GM12878 (cell line): ENCODE data around the gene SESN1. TPM values are rescaled to one million over a fixed set of nuclear protein-coding genes. Genes with fewer than 3 reads are reported as not detected.

Experiments used
- ATAC-seq: fragments of 200-7000 bp; cut with Tn5 transposase; 3 replicates; pipeline ENCODE4 v1.9.1; 2020; ENCODE audit warnings: mild to moderate bottlenecking, moderate library complexity
- BruUV-seq: library from RNA; stranded (reverse); fragments of 400-500 nt; replicated peaks from 2 replicates; lab custom pipeline; 2021; lab: Mats Ljungman, UMichigan
- CTCF ChIA-PET: fragments of 300-600 bp; sonication (Branson Sonifier 250); formaldehyde crosslinking; extraction: SDS; loops from one replicate; lab custom pipeline; 2021; ENCODE audit warnings: inconsistent platforms; lab: Yijun Ruan, JAX
- POLR2A ChIA-PET: fragments of 350-600 bp; formaldehyde crosslinking; extraction: SDS; loops from one replicate; lab custom pipeline; 2021; ENCODE audit warnings: inconsistent platforms; lab: Charles Lee
- RAD21 ChIA-PET: fragments of 300-600 bp; sonication (Branson Sonifier 250); formaldehyde crosslinking; loops from one replicate; lab custom pipeline; 2023; ENCODE audit warnings: antibody characterized with exemption; ENCODE audit not compliant: unreplicated experiment; lab: Charles Lee
- SMC1A ChIA-PET: fragments of 300-600 bp; sonication (Branson Sonifier 250); formaldehyde crosslinking; loops from one replicate; lab custom pipeline; 2023; ENCODE audit not compliant: unreplicated experiment, uncharacterized antibody; lab: Charles Lee
- DNase-seq: peaks from one replicate; pipeline ENCODE4 v3.0.0-alpha.2; 2011; ENCODE audit warnings: low read depth, low spot score
- FAIRE-seq: peaks from 3 replicates; lab custom pipeline; 2011; peaks lifted over from hg19 to GRCh38; lab: Jason Lieb, UNC
- H2AFZ ChIP-seq: 2 replicates; pipeline ENCODE4 v1.6.0; 2011; ENCODE audit warnings: low read depth, low read length, control low read depth; ENCODE audit not compliant: control insufficient read depth
- H3K27ac ChIP-seq: 2 replicates; pipeline ENCODE4 v1.5.1; 2011; ENCODE audit warnings: control low read depth; ENCODE audit not compliant: control insufficient read depth, insufficient read depth
- H3K27me3 ChIP-seq, 2 experiments: replicated peaks in 1 of 2; 2 replicates each; pipeline versions ENCODE4 v1.6.0 to v1.6.1; 2011; ENCODE audit warnings: low read length in 1 of 2; ENCODE audit not compliant: control insufficient read depth in 2 of 2, insufficient read depth in 2 of 2
- H3K36me3 ChIP-seq, 2 experiments: 2 replicates each; pipeline ENCODE4 v1.5.1; 2011; ENCODE audit warnings: low read length in 1 of 2; ENCODE audit not compliant: control insufficient read depth in 2 of 2, insufficient read depth in 2 of 2
- H3K4me1 ChIP-seq: 2 replicates; pipeline ENCODE4 v1.6.1; 2011; ENCODE audit warnings: mild to moderate bottlenecking, low read length, moderate library complexity, mixed read lengths; ENCODE audit not compliant: control insufficient read depth, insufficient read depth
- H3K4me2 ChIP-seq: 2 replicates; pipeline ENCODE4 v1.6.0; 2011; ENCODE audit warnings: control low read depth; ENCODE audit not compliant: control insufficient read depth, insufficient read depth
- H3K4me3 ChIP-seq: fragments of 200-600 bp; sonication (generic); 2 replicates; pipeline ENCODE4 v1.5.1; 2016
- H3K79me2 ChIP-seq: 2 replicates; pipeline ENCODE4 v1.6.0; 2011; ENCODE audit warnings: low read length; ENCODE audit not compliant: control insufficient read depth, insufficient read depth
- H3K9ac ChIP-seq: 2 replicates; pipeline ENCODE4 v1.8.0; 2011; ENCODE audit warnings: low read length, control low read depth, mixed read lengths; ENCODE audit not compliant: control insufficient read depth, insufficient read depth
- H3K9me3 ChIP-seq: replicated peaks from 3 replicates; pipeline ENCODE4 v1.5.1; 2011; ENCODE audit warnings: mild to moderate bottlenecking, low read length; ENCODE audit not compliant: control insufficient read depth, insufficient read depth
- H4K20me1 ChIP-seq: 2 replicates; pipeline ENCODE4 v1.6.0; 2011; ENCODE audit not compliant: control insufficient read depth, insufficient read depth
- ATF7 ChIP-seq: fragments of 450-650 bp; IDR thresholded peaks from 2 replicates; pipeline ENCODE4 v1.6.1; 2016; ENCODE audit warnings: low read depth, mild to moderate bottlenecking
- BMI1 ChIP-seq: fragments of 450-650 bp; IDR thresholded peaks from 2 replicates; pipeline ENCODE4 v1.6.1; 2016; ENCODE audit warnings: mild to moderate bottlenecking, moderate library complexity, borderline replicate concordance
- CREB1 ChIP-seq: IDR thresholded peaks from 2 replicates; pipeline ENCODE4 v1.6.1; 2012; ENCODE audit warnings: low read depth, mild to moderate bottlenecking, inconsistent platforms
- E2F8 ChIP-seq: fragments of 450-650 bp; IDR thresholded peaks from 2 replicates; pipeline ENCODE4 v1.6.1; 2018; ENCODE audit warnings: mild to moderate bottlenecking, low read depth, moderate library complexity; ENCODE audit not compliant: partially characterized antibody
- FOXM1 ChIP-seq: IDR thresholded peaks from 2 replicates; pipeline ENCODE4 v1.6.1; 2012; ENCODE audit warnings: low read depth, mild to moderate bottlenecking, inconsistent platforms, low read length, moderate library complexity
- GABPA ChIP-seq: IDR thresholded peaks from 2 replicates; pipeline ENCODE4 v1.6.1; 2014; ENCODE audit warnings: antibody characterized with exemption, low read depth, mild to moderate bottlenecking, inconsistent platforms
- IKZF1 ChIP-seq: fragments of 450-650 bp; conservative IDR thresholded peaks from 2 replicates; pipeline ENCODE4 v1.6.1; 2017; ENCODE audit warnings: antibody characterized with exemption, mild to moderate bottlenecking
- JUNB ChIP-seq: IDR thresholded peaks from 2 replicates; pipeline ENCODE4 v1.6.1; 2016; ENCODE audit warnings: antibody characterized with exemption, mild to moderate bottlenecking
- KAT2A ChIP-seq: conservative IDR thresholded peaks from 2 replicates; pipeline ENCODE4 v1.6.1; 2011; ENCODE audit warnings: low read depth, low read length; ENCODE audit not compliant: control insufficient read depth
- LARP7 ChIP-seq: fragments of 450-650 bp; IDR thresholded peaks from 2 replicates; pipeline ENCODE4 v1.6.1; 2017; ENCODE audit warnings: mild to moderate bottlenecking
- MEF2A ChIP-seq: IDR thresholded peaks from 2 replicates; pipeline ENCODE4 v1.6.1; 2011; ENCODE audit warnings: low read depth, mild to moderate bottlenecking, low read length, moderate library complexity; ENCODE audit not compliant: insufficient read depth
- MEF2B ChIP-seq: fragments of 450-650 bp; IDR thresholded peaks from 2 replicates; pipeline ENCODE4 v1.6.1; 2018; ENCODE audit warnings: mild to moderate bottlenecking, moderate library complexity; ENCODE audit not compliant: partially characterized antibody, poor library complexity, severe bottlenecking
- NFIC ChIP-seq: IDR thresholded peaks from 2 replicates; pipeline ENCODE4 v1.6.1; 2012; ENCODE audit warnings: low read depth, mild to moderate bottlenecking, inconsistent platforms, low read length, moderate library complexity
- PAX5 ChIP-seq: IDR thresholded peaks from 2 replicates; pipeline ENCODE4 v1.6.1; 2011; ENCODE audit warnings: low read depth, low read length, borderline replicate concordance
- POU2F2 ChIP-seq: IDR thresholded peaks from 3 replicates; pipeline ENCODE4 v1.6.1; 2011; ENCODE audit warnings: low read depth, mild to moderate bottlenecking, low read length, borderline replicate concordance
- RUNX3 ChIP-seq: IDR thresholded peaks from 2 replicates; pipeline ENCODE4 v1.6.1; 2012; ENCODE audit warnings: low read length, inconsistent platforms
- SREBF1 ChIP-seq: IDR thresholded peaks from 2 replicates; pipeline ENCODE4 v1.6.1; 2012; ENCODE audit warnings: mild to moderate bottlenecking, low read length
- STAT3 ChIP-seq: IDR thresholded peaks from 2 replicates; pipeline ENCODE4 v1.6.1; 2011; ENCODE audit warnings: low read depth, low read length, improper control_type of control experiment
- TBL1XR1 ChIP-seq: IDR thresholded peaks from 2 replicates; pipeline ENCODE4 v1.6.1; 2012; ENCODE audit warnings: low read depth, low read length, improper control_type of control experiment
- ZSCAN29 ChIP-seq: fragments of 450-650 bp; IDR thresholded peaks from 2 replicates; pipeline ENCODE4 v1.6.1; 2017; ENCODE audit warnings: mild to moderate bottlenecking, moderate library complexity
- WGBS: methylation state at CpG from one replicate; pipeline ENCODE4 v1.1.6; 2016; ENCODE audit warnings: low lambda C conversion rate; ENCODE audit not compliant: insufficient replicate concordance, insufficient coverage; ENCODE audit errors: missing lambda C conversion rate; 5-methylcytosine and 5-hydroxymethylcytosine counted together
- in situ Hi-C: fragments of 300-500 bp; cut with MboI; formaldehyde crosslinking; loops from 9 replicates; pipeline ENCODE4 v1.14.3; 2018; ENCODE audit warnings: mixed read lengths
- intact Hi-C: fragments of 100-400 bp; cut with micrococcal nuclease; formaldehyde crosslinking; loops from one replicate; pipeline ENCODE4 v1.14.2; 2022; ENCODE audit not compliant: unreplicated experiment
- polyA plus RNA-seq, 11 experiments: library from polyadenylated mRNA; depleted of rRNA in 4 of 11; unstranded in 6 of 11; stranded (reverse) in 5 of 11; fragments of >200 nt; fragmentation: Nextera tagmentation in 4 of 11; fragmentation: Illumina TruSeq in 1 of 11; extraction: Ambion mirVana in 4 of 11; extraction: Trizol in 1 of 11; gene quantifications; 1 replicate in 1 of 11; 2 replicates in 10 of 11; pipeline versions ENCODE4 v1.2.1 to v1.2.3, GENCODE V29; 2011 to 2016; ENCODE audit warnings: inconsistent platforms in 2 of 11, missing spikeins in 2 of 11, low read depth in 1 of 11
- total RNA-seq, 4 experiments: library from RNA; depleted of rRNA in 3 of 4; stranded (reverse); fragments of >200 nt in 3 of 4; fragmentation: Illumina TruSeq in 1 of 4; extraction: Trizol in 1 of 4; gene quantifications; 2 replicates each; pipeline versions ENCODE4 v1.2.1 to v1.2.3, GENCODE V29; 2013 to 2021
- TF ChIP-seq, protein P1 (sequence below): IDR thresholded peaks from 2 replicates; pipeline ENCODE4 v1.6.1; 2012; ENCODE audit warnings: low read length, inconsistent platforms

The SESN1 gene
- total and polyA plus RNA-seq, 10 of the 15 experiments (the other 5 are each of a cell fraction or from before 2014, with no cell fraction given) = 1.3 to 13.0 (median 3.3) TPM

- TF ChIP-seq KAT2A (no peak), ATF7 (peak; percentile 56), ZSCAN29 (no peak), TBL1XR1 (no peak), STAT3 (no peak), CREB1 (peak; percentile 64; the same call in 1 of the 2 replicates), BMI1 (peak; percentile 74; the same call in 1 of the 2 replicates), E2F8 (no peak), IKZF1 (no peak)
- TF ChIP-seq, all 136 proteins: peak for 3
Measured at GRCh38 chr6:109008537-109009235, 86.0 kb downstream of the SESN1 start (continued).

GRCh38 chr6:109008054-109008453, 86.6 kb downstream of the SESN1 start:
- H2AFZ ChIP-seq = no peak overlapping the region
- TF ChIP-seq GABPA (0 out of 2 replicates have a peak, but pooled peaks have one; percentile 24), JUNB (peak; percentile 89), MEF2B (peak; percentile 57), SREBF1 (peak; percentile 46; the same call in 1 of the 2 replicates), MEF2A (peak; percentile 87), NFIC (peak; percentile 69; the same call in 1 of the 2 replicates), LARP7 (no peak), FOXM1 (peak; percentile 61; the same call in 1 of the 2 replicates), POU2F2 (0 out of 3 replicates have a peak, but pooled peaks have one; percentile 31), RUNX3 (peak; percentile 76), PAX5 (peak; percentile 52; the same call in 1 of the 2 replicates)
- TF ChIP-seq, protein P1, sequence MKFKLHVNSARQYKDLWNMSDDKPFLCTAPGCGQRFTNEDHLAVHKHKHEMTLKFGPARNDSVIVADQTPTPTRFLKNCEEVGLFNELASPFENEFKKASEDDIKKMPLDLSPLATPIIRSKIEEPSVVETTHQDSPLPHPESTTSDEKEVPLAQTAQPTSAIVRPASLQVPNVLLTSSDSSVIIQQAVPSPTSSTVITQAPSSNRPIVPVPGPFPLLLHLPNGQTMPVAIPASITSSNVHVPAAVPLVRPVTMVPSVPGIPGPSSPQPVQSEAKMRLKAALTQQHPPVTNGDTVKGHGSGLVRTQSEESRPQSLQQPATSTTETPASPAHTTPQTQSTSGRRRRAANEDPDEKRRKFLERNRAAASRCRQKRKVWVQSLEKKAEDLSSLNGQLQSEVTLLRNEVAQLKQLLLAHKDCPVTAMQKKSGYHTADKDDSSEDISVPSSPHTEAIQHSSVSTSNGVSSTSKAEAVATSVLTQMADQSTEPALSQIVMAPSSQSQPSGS = peak; percentile 72; the same call in 1 of the 2 replicates

More at GRCh38 chr6:109008054-109008453, 86.6 kb downstream of the SESN1 start:
- DNase-seq = no peak
- no peaks in the 10 kb centered on the region for H3K36me3 ChIP-seq
- peak; percentile 92 for FAIRE-seq
- peaks cover 9% of the 10 kb centered on the region for H3K4me1 ChIP-seq
- intact Hi-C loops (no loop called here), in situ Hi-C loops (no loop called here)
- WGBS = 14% methylated on average over 4 of the region's 4 CpGs
- ChIA-PET SMC1A (no interaction called here), RAD21 (interaction anchor here (1.6 kb wide), 1 partner anchor 64 kb away, joined by 5 read pairs; no protein-coding TSS in a partner anchor), CTCF (interaction anchor here (1.0 to 1.7 kb wide), 2 partner anchors 65 to 133 kb away, joined by 3 to 7 read pairs; no protein-coding TSS in a partner anchor), POLR2A (interaction anchor here (0.5 kb wide), 1 partner anchor 126 kb away, joined by 3 read pairs; no protein-coding TSS in a partner anchor)
- BruUV-seq = no TSS peak
- H3K9me3 ChIP-seq = no peaks in the 10 kb centered on the region
- H3K79me2 ChIP-seq = no peaks in the 10 kb centered on the region
- H3K27me3 ChIP-seq = peaks cover 3 to 17% of the 10 kb centered on the region in 2 experiments; a peak in 3 of 4 replicates
- H3K4me3 ChIP-seq = no peak overlapping the region
- peak overlapping the region; percentile 98 for H3K4me2 ChIP-seq
- no peak overlapping the region for H3K9ac ChIP-seq
- no peak overlapping the region for H3K27ac ChIP-seq
- peak; percentile 54 for ATAC-seq
- H4K20me1 ChIP-seq = no peaks in the 10 kb centered on the region
